Vagina (tissue), 2 donors: Measurements from ENCODE around the gene SCGB1C1. TPM values are rescaled to one million over a fixed set of nuclear protein-coding genes. Genes with fewer than 3 reads are reported as not detected.
A peak's percentile ranks its signal among the peaks of the same experiment; 100 is the strongest.
"Not testable (repeated sequence)": the region's sequence is repeated elsewhere in the genome, so short reads cannot be mapped to it uniquely, and the experiment has no call there.

ENCODE experiments used
- DNase-seq, 2 donors: peaks; one replicate each; pipeline ENCODE4 v3.0.0-alpha.2; 2017; ENCODE audit errors: extremely low spot score in 2 of 2
- H3K27ac ChIP-seq: fragments of 200-600 bp; sonication (generic); one replicate; pipeline ENCODE4 v1.5.1; 2019
- H3K27me3 ChIP-seq: fragments of 200-600 bp; sonication (generic); one replicate; pipeline ENCODE4 v1.5.1; 2019
- H3K36me3 ChIP-seq, 2 donors: fragments of 200-600 bp; sonication (generic); one replicate each; pipeline ENCODE4 v1.5.1; 2017 to 2019
- H3K4me1 ChIP-seq: fragments of 200-600 bp; sonication (generic); one replicate; pipeline ENCODE4 v1.5.1; 2019
- H3K4me3 ChIP-seq, 2 donors: fragments of 200-600 bp; sonication (generic); 1 replicate in 1 of 2; 2 replicates in 1 of 2; pipeline ENCODE4 v1.5.1; 2016 to 2019
- H3K9me3 ChIP-seq: fragments of 200-600 bp; sonication (generic); one replicate; pipeline ENCODE4 v1.5.1; 2019
- POLR2A ChIP-seq, 2 donors: fragments of 450-650 bp; IDR thresholded peaks; one replicate each; pipeline ENCODE4 v1.6.1; 2017; ENCODE audit warnings: antibody characterized with exemption in 2 of 2, mild to moderate bottlenecking in 2 of 2, moderate library complexity in 2 of 2
- POLR2AphosphoS5 ChIP-seq, 2 donors: sonication (generic); formaldehyde crosslinking; IDR thresholded peaks; one replicate each; pipeline ENCODE4 v1.9.0; 2017; ENCODE audit warnings: antibody characterized with exemption in 2 of 2, mild to moderate bottlenecking in 2 of 2, low read depth in 1 of 2; ENCODE audit not compliant: insufficient read depth in 1 of 2
- intact Hi-C: fragments of 100-400 bp; cut with DNase I; formaldehyde crosslinking; loops from one replicate; pipeline ENCODE4 v1.15.1; 2023
- total RNA-seq: library from RNA; depleted of rRNA; stranded (reverse); fragments of >200 nt; gene quantifications from one replicate; pipeline ENCODE4 v1.2.3, GENCODE V29; 2016
- TF ChIP-seq, protein P1 (sequence below), 3 experiments: fragments of 450-650 bp in 2 of 3; fragments of 200-600 bp in 1 of 3; sonication (generic) in 1 of 3; IDR thresholded peaks; one replicate each; pipeline ENCODE4 v1.5.1; 2017 to 2019; ENCODE audit warnings: antibody characterized with exemption in 3 of 3, mild to moderate bottlenecking in 2 of 3, moderate library complexity in 2 of 3

The SCGB1C1 gene
- total RNA-seq, 1 donor from 2014 or later = not detected

GRCh38 chr11:235180-235579 lies 42.3 kb downstream of the SCGB1C1 start:
- DNase-seq = no peak
- TF ChIP-seq, protein P1, sequence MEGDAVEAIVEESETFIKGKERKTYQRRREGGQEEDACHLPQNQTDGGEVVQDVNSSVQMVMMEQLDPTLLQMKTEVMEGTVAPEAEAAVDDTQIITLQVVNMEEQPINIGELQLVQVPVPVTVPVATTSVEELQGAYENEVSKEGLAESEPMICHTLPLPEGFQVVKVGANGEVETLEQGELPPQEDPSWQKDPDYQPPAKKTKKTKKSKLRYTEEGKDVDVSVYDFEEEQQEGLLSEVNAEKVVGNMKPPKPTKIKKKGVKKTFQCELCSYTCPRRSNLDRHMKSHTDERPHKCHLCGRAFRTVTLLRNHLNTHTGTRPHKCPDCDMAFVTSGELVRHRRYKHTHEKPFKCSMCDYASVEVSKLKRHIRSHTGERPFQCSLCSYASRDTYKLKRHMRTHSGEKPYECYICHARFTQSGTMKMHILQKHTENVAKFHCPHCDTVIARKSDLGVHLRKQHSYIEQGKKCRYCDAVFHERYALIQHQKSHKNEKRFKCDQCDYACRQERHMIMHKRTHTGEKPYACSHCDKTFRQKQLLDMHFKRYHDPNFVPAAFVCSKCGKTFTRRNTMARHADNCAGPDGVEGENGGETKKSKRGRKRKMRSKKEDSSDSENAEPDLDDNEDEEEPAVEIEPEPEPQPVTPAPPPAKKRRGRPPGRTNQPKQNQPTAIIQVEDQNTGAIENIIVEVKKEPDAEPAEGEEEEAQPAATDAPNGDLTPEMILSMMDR (IDR thresholded peaks at IDR 0.05) = no peak
- no peak for TF ChIP-seq POLR2A (IDR thresholded peaks at IDR 0.05)

GRCh38 chr11:235609-235996 lies 42.7 kb downstream of the SCGB1C1 start:
- Histone ChIP-seq H3K27me3 (no peaks in the 10 kb centered on the region), H3K9me3 (no peaks in the 10 kb centered on the region), H3K4me1 (peaks cover 25% of the 10 kb centered on the region), H3K4me3 (peak overlapping the region; percentile 60 to 92), H3K36me3 (peaks cover 0 to 6% of the 10 kb centered on the region in 2 donors), H3K27ac (peak overlapping the region; percentile 90)
- intact Hi-C loops = no loop called here
- no peak for DNase-seq
- TF ChIP-seq POLR2AphosphoS5 (IDR thresholded peaks at IDR 0.05; ENCODE audit: insufficient read depth in 1 of 2, low read depth in 1 of 2) (no peak), POLR2A (IDR thresholded peaks at IDR 0.05) (no peak)
- TF ChIP-seq, protein P1 (IDR thresholded peaks at IDR 0.05) = no peak

More at GRCh38 chr11:235180-235579, 42.3 kb downstream of the SCGB1C1 start:
- H3K36me3 ChIP-seq = peaks cover 0 to 6% of the 10 kb centered on the region in 2 donors
- H3K27me3 ChIP-seq = no peaks in the 10 kb centered on the region
- H3K9me3 ChIP-seq = no peaks in the 10 kb centered on the region
- H3K4me1 ChIP-seq = peaks cover 25% of the 10 kb centered on the region
- H3K4me3 ChIP-seq = peak overlapping the region; percentile 60 to 92
- intact Hi-C loops = no loop called here
- H3K27ac ChIP-seq = peak overlapping the region; percentile 90

- TF ChIP-seq POLR2A (IDR thresholded peaks at IDR 0.05) = peak in 1 of 2 donors; percentile 29
- no peak for TF ChIP-seq POLR2AphosphoS5 (IDR thresholded peaks at IDR 0.05; ENCODE audit: insufficient read depth in 1 of 2, low read depth in 1 of 2)
- TF ChIP-seq, protein P1 (IDR thresholded peaks at IDR 0.05) = peak in 1 of 3 experiments; percentile 42
- Histone ChIP-seq H3K9me3 (no peaks in the 10 kb centered on the region), H3K4me1 (peaks cover 25% of the 10 kb centered on the region), H3K36me3 (peaks cover 0 to 11% of the 10 kb centered on the region in 2 donors), H3K4me3 (peak within 1 kb of the TSS; percentile 60 to 92), H3K27me3 (no peaks in the 10 kb centered on the region), H3K27ac (peak within 1 kb of the TSS; percentile 90)
- no peak for DNase-seq
- intact Hi-C loops = no loop called here
Measured at GRCh38 chr11:235997-236773, 43.3 kb downstream of the SCGB1C1 start, which contains the start of gene SIRT3. SIRT3 (minus strand) TSS chr11:236342; CDS start chr11:236328, 14 bp downstream.

GRCh38 chr11:236774-237767 lies 44.2 kb downstream of the SCGB1C1 start, which contains the start of gene PSMD13:
PSMD13 (plus strand) TSS chr11:236976; CDS start chr11:237050, 74 bp downstream.
- H3K4me1 ChIP-seq = peaks cover 25% of the 10 kb centered on the region
- no peaks in the 10 kb centered on the region for H3K27me3 ChIP-seq
- peak within 1 kb of the TSS; percentile 90 for H3K27ac ChIP-seq
- H3K4me3 ChIP-seq = peak within 1 kb of the TSS; percentile 60 to 92
- H3K9me3 ChIP-seq = no peaks in the 10 kb centered on the region
- intact Hi-C loops = no loop called here
- peaks cover 0 to 13% of the 10 kb centered on the region in 2 donors for H3K36me3 ChIP-seq
- DNase-seq = no peak
- TF ChIP-seq, protein P1 (IDR thresholded peaks at IDR 0.05) = no peak
- TF ChIP-seq POLR2A (IDR thresholded peaks at IDR 0.05) = peak in 1 of 2 donors; percentile 39
- peak; percentile 89 to 90 for TF ChIP-seq POLR2AphosphoS5 (IDR thresholded peaks at IDR 0.05; ENCODE audit: insufficient read depth in 1 of 2, low read depth in 1 of 2)

GRCh38 chr11:238346-238745 lies 45.5 kb downstream of the SCGB1C1 start:
- H3K27ac ChIP-seq, intact Hi-C loops, H3K9me3 ChIP-seq, H3K4me3 ChIP-seq, DNase-seq, H3K27me3 ChIP-seq: not testable (repeated sequence)
- Histone ChIP-seq H3K4me1 (peaks cover 25% of the 10 kb centered on the region), H3K36me3 (peaks cover 0 to 20% of the 10 kb centered on the region in 2 donors)
